HG03575 (cell line): ENCODE data around the gene TUBB.

Source experiments
- ATAC-seq: cut with Tn5 transposase; IDR thresholded peaks from one replicate; pipeline ENCODE4 v1.9.1; 2021; ENCODE audit not compliant: unreplicated experiment, insufficient number of reproducible peaks, low FRiP score; ENCODE audit errors: extremely low read depth

Gene TUBB

GRCh38 chr6:30769853-30770524 is 49.8 kb downstream of the TUBB start:
- no peak for ATAC-seq

GRCh38 chr6:30770592-30770991 is 50.4 kb downstream of the TUBB start:
- ATAC-seq, result no peak

GRCh38 chr6:30774701-30775100 is 54.5 kb downstream of the TUBB start:
- ATAC-seq, result no peak
